NCI-H187 treated with DMSO at 0.1 percent for 48 hours (cell line): ENCODE data around the gene NQO2.

Source experiments
- DNase-seq: peaks from one replicate; lab custom pipeline; 2025; lab: John Stamatoyannopoulos, UW

Gene NQO2, protein sequence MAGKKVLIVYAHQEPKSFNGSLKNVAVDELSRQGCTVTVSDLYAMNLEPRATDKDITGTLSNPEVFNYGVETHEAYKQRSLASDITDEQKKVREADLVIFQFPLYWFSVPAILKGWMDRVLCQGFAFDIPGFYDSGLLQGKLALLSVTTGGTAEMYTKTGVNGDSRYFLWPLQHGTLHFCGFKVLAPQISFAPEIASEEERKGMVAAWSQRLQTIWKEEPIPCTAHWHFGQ

GRCh38 chr6:2999618-3000557 is at the start of gene NQO2:
TSS of gene NQO2 (plus strand) at chr6:2999894. CDS start at chr6:3006553, 6,659 bp downstream.
- peak; percentile 60 for DNase-seq

DNA sequence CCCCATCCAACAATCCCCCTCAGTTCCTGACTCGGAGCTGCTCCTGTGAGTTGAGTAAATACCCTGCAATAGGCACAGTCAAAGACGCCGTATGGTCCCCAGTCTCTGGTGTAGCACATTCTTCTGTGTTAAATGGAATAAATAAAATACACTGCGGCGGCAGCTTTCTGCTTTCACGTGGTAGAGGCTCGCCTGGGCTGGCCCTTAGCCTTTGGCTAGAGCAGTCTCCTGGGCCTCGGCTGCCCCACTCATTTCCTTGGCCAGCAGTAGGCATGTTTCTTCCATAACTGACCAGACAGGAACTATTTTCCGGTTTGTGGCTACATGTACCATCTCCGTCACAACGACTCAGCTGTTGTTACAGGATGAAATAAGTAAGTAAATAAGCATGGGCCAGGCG is 49.0 kb upstream of the NQO2 start:
- no peak for DNase-seq

GRCh38 chr6:2951728-2952127 is 48.0 kb upstream of the NQO2 start:
- no peak for DNase-seq

GRCh38 chr6:2952557-2953095 is 47.1 kb upstream of the NQO2 start:
- peak; percentile 55 for DNase-seq

GRCh38 chr6:2953098-2953497 is 46.6 kb upstream of the NQO2 start:
- DNase-seq: no peak

- no peak for DNase-seq
Measured at GRCh38 chr6:2956930-2957685, 42.6 kb upstream of the NQO2 start.

GRCh38 chr6:2957696-2958330 is 41.9 kb upstream of the NQO2 start:
- no peak for DNase-seq

DNA sequence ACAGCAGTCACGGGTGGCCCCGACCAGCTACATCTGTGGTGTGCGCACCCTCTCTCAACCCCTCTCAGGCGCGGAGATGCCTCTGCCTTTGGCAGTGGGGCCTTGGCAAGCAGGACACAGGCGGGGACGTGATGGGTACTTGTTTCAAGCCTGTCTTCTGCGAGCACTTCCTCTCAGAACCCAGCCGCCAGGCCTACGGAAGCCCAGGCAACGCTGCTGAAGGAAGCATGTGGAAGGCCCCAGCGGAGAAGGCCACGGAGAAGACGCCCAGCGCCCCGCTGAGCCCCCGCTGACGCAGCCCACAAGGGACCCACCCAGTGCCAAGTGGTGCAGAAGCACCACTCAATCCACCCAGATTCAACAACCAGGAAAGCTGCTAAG is 41.4 kb upstream of the NQO2 start:
- DNase-seq: no peak

DNA sequence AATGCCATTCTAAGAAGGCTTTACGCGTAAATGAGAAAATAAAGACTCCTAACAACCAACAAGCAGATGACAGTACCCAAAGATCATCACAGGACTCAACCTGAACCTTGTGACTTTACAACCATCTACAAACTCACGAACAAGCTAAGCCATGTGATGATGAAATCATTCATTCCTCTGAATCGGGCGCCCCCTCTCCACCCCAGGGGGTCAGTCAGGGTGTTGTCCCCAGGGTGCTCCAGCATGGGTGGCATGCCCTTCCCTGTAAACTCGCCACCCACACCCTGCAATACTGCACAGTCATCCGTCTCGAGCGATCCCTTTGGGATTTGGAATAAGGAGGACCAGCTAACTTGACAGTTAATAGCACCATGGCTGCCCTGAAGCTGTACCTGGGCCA is 40.9 kb upstream of the NQO2 start:
- DNase-seq: no peak

GRCh38 chr6:2959909-2960719 is 39.6 kb upstream of the NQO2 start:
- DNase-seq: no peak

- DNase-seq: no peak
Measured at GRCh38 chr6:2960935-2961334, 38.8 kb upstream of the NQO2 start.

GRCh38 chr6:2961506-2961905 is 38.2 kb upstream of the NQO2 start:
- no peak for DNase-seq

DNA sequence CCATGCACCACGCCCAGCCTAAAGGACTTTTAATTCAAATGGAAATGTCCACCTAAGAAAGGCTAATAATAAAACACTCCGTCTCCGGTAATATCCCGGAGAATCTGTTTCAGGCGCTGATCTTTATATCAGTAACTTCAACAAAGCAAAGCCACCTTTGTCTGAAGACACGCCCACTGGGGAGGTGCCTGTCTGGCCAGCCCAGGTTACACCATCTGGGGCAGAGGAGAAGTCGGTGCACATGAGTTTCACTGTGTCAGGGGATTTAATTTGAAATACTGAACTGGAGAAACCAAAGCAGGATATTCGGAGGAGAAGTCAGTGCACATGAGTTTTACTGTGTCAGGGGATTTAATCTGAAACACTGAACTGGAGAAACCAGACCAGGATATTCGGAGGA is 37.7 kb upstream of the NQO2 start:
- no peak for DNase-seq

GRCh38 chr6:2962636-2963035 is 37.1 kb upstream of the NQO2 start:
- DNase-seq: no peak

GRCh38 chr6:2963756-2964155 is 35.9 kb upstream of the NQO2 start:
- DNase-seq: no peak

- DNase-seq: no peak
Measured at GRCh38 chr6:2964793-2965505, 34.7 kb upstream of the NQO2 start.

DNA sequence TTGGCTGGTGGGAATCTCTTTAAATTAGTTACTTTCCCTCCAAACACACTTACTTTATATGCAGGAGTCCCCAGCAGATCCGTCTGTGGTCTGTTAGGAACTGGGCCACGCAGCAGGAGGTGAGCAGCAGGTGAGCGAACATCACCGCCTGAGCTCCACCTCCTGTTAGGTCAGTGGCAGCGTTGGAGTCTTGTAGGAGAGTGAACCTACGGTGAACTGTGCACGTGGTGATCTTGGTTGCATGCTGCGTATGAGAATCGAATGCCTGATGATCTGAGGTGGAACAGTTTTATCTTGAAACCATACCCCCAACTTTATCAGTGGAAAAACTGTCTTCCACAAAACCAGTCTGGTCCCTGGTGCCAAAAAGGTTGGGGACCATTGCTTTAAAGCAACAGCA is 33.3 kb upstream of the NQO2 start:
- no peak for DNase-seq

DNA sequence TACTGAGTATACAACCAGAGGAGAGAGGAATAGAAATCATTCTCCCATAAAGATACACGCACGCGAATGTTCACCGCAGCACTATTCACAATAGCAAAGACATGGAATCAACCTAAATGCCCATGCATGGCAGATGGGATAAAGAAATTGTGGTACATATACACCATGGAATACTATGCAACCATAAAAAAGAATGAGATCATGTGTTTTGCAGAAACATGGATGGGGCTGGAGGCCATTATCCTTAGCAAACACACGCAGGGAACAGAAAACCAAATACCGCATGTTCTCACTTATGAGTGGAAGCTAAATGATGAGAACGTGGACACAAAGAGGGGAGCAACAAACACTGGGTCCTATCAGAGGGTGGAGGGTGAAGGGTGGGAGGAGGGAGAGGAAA is 31.8 kb upstream of the NQO2 start:
- DNase-seq: no peak

- no peak for DNase-seq
Measured at GRCh38 chr6:2968600-2969135, 31.0 kb upstream of the NQO2 start.

- DNase-seq: no peak
Measured at GRCh38 chr6:2969549-2969948, 30.1 kb upstream of the NQO2 start.
